GM19043 (cell line): ENCODE results near the gene KATNBL1.

Experiments used
- ATAC-seq: cut with Tn5 transposase; IDR thresholded peaks from one replicate; pipeline ENCODE4 v1.9.1; 2021; ENCODE audit warnings: low read depth; ENCODE audit not compliant: unreplicated experiment

KATNBL1 gene, protein sequence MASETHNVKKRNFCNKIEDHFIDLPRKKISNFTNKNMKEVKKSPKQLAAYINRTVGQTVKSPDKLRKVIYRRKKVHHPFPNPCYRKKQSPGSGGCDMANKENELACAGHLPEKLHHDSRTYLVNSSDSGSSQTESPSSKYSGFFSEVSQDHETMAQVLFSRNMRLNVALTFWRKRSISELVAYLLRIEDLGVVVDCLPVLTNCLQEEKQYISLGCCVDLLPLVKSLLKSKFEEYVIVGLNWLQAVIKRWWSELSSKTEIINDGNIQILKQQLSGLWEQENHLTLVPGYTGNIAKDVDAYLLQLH

DNA sequence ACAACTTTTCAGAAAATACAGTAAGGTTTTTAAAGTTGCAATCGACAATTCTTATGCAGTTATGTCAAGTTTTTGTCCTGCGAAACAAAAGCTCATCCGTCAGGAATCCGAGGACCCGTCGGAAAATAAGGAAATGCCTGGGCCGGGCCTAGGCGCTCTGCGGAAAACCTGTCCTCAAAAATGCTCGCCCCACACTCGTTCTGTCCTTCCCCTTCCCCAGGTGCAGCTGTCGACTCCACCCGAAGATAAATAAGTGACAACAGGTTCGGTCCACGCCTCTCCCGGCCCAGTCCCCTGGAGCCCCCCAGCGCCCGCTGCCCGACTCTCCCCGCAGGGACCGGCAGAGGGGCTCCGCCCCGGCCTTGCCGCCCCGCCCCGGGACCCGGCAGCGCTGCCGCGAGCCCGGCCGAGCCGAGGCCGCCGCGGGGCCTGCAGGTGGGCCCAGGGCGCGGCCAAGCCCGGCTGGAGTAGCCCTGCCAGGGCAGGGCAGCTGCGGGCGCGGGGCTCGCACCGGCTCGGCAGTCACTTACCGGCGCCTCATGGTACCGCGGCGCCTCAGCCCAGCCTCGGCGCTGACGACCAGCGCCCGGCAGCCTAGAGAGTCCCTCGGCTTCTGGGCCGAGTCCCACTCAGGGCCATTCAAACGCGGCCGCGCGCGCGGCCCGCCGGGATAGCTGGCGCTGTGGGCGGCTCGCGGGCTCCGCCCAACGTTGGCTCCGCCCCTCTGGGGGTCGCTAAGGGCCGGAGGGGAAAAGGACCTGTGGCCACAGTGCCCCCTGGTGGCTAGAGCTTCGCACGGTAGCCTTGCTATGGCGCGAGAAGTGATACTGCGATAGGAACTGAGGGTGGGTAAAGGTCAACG lies at the start of gene KATNBL1:
KATNBL1 (minus strand) TSS at position 676 of the 862 bp plus-strand sequence. CDS start 46,420 bp downstream, outside the sequence.
- ATAC-seq: peak; percentile 81

DNA sequence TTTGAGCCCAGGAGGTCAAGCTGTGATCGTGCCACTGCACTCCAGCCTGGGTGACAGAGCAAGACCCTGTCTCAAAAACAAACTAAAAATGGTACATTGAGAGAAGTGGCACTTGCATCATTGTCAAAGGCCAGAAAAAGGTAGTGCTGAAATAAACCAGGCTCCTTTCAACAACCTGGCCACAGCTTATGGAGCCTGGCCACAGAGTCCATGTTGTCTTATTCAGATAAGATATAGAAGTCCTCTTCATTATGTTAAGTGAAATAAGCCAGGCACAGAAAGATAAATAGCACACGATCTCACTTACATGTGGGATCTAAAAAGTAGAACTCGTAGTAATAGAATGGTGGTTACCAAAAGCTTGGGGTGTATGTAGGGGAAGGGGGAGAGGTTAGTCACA lies 49.7 kb upstream of the KATNBL1 start:
- no peak for ATAC-seq

DNA sequence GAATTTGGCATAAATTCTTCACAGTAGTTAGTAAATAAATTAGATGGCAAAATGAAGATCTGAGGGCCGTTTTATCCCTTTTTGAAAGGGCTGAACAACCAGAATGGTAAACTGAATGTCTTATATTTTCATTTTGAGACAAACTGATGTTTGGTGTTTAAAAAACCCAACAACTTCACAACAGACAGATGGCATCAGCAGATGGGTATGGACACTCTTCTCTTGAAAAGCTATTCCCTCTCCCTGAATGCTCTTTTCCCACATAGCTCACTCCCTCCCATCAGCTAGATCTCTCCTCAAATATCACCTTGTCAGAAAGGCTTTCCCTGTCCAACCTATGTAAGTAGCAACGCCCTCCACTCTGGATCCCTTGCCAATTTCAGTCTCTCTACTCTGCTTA lies 48.3 kb upstream of the KATNBL1 start:
- no peak for ATAC-seq

DNA sequence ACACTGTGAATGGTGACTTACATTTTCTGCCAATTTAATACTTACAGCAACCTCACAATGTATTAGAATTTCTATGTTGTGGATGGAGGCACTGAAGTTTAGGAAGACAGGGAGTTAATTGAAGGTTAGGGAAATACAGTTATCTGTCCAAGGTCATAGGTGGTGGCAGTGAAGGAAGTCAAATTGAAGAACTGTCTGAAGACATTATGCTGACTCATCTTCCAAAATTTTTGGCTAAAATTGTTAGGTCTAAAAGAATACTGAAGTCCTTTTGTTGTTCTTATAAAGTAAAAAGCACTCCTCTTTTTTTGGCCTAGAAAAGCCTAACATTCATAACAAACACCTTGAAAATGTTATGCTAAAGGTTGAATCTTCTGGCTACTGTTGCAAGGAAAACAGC lies 42.6 kb upstream of the KATNBL1 start:
- ATAC-seq: no peak

DNA sequence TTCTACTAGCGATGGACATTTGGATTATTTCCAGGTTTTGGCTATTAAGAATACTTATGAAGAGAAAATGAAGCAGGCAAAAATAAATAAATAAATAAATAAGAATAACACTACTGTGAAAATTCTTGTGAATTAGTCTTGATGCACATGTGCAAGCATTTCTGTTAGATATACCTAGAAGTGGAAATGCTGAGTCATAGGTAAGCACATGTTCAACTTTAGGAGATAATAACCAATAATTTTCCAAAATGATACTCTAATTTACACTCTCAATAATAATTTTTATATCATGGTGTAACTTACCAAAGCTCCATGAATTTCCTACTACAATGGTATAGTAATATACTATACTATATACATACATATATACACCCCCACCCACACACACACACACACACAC lies 38.3 kb upstream of the KATNBL1 start:
- ATAC-seq: no peak

DNA sequence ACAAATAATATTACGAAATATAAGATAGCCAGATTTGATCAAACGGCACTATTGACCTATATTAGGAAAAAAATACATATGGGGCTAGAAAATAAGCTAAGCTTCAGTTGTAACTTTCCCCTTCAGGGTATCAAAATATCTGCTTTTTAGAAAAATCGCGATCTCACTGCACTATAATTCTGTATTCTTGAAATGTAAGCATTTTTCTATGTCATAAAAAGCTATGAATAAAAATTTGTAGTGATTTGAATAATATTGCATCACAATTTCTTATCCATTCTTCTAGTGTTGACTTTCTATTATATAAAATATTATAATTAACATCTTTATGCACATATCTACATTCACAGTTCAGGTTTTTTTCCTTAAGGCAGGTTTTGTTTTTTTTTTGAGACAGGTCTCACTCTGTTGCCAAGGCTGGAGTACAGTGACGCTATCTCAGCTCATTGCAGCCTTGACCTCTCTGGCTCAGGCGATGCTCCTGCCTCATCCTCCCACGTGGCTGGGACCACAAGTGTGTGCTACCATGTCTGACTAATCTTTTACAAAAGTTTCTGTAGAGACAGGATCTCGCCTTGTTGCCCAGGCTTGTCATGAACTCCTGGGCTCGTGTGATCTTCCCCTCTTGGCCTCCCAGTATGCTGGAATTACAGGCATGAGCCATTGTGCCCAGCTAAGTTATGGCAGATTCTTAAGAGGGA lies 36.5 kb upstream of the KATNBL1 start:
- ATAC-seq: no peak

DNA sequence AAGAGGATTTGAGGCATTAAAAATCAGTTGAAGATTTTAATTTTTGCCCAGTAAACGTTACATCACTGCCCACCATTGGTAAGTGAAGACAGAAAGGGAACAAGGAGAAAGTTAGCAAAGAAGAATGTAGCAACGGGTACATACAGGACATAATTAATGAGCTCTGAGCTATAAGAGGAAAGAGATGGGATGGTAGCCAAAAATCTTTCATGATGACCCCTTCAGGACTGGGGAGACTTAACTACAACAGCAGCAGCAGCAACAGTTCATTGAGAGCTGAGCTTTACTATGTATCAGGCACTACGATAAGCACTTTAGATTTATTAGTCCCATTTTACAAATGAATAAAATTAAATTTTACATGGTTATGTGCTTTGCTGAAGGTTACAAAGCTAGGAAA lies 33.3 kb upstream of the KATNBL1 start:
- no peak for ATAC-seq

DNA sequence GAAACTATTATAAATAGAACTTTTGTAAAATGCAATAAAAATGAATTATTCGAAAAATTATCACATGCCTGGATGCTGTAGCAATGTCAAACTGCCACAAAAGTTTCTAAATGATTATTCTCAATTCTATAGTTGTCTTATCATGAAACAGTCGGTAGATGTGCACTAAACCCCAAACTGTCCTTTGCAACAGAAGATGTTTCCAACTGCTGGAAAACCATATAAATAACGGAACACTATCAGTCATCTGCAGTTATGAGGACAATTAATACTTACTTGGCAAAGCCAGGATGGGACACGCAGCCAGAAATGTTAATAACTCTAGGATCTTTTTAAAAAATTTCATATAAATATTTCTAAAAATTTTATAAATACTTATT lies 32.4 kb upstream of the KATNBL1 start:
- no peak for ATAC-seq

DNA sequence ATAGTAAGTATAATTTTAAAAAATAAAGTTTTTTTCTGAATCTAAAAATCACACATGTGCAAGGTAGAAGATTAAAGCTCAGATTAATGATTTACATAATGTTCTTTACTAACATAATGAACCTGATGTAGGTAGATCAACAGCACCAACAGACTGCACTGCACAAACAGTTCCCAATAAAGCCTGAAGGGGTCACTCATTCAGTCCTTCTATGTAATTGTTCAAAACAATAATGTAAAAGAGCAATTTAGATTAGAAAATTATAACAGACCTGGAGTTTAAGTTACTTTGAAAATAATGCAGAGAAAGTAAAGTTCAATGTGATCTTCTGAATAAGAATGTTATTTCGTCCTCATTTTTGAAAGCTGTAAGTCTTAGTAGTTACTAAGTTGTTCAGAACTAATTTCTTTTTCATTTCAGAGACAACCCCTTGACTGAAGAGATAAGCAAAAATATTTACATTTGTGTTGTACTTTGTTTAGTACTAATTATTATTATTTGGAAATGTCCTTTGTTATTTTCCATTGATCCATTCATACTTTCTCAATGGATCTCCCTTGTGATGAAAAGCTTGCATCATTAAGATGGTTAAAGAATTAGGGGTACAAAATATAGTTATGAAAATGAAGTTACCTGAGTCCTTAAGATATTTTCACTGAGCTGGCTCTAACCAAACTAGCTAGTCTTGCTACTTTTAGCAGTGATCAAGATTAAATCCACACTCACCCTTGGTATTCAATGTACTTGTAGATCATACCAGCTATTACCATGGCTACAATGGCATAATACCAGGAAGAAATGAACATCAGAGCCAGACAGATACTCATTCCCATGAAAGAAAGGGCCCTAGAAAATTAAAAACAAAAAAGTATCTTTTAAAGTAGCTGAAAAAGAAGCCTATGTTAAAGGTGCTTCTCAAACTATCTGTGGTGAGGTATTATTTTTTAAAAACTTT lies 31.8 kb upstream of the KATNBL1 start:
- peak; percentile 72 for ATAC-seq

DNA sequence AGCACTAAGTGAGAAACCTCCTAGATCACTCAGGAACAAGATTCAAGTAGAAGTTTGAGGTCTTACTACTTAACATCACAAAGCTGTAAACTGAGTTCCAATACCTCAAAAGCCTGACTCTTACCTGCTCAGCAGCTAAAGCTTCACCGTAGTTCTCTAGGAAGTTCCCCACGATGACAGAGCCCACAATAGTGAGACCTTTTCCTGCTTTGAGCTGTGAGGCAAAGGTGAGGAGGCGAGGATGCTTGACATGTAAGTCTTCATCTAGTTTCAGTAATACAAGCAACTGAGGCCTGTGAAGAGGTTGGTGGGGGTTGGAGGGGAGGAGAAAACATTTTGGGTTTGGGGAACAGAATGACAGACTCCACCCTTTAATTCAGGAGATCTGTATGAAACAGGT lies 30.6 kb upstream of the KATNBL1 start:
- no peak for ATAC-seq

DNA sequence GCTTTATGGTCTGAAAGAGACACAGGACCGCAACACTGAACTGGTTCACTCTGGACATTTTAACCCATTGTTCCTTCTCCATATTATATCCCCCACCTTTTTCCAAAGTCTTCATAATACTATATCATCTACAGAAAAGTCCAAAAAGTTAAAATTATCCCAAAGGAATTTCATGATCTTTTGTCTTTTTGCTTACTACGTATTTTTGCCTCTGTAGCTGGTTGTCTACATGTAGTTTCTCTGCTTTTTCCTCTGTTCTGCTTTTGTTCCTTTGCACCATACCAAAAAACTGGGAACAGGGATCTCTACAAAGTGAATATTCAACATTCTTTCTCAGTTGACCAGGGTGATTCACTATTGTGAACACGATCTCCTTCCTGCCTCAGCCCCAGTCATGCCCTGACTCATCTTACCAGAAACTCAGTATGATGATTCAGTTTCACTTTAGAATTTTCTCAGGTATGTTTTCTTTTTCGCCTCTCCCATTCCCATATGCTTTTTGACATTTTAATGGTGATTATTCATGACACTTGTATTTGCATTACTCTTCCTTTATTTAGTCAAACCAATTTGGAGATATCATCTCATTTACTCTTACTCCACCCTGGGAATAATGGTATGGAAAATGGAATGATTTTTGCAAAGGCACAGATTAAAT lies 29.4 kb upstream of the KATNBL1 start:
- no peak for ATAC-seq

DNA sequence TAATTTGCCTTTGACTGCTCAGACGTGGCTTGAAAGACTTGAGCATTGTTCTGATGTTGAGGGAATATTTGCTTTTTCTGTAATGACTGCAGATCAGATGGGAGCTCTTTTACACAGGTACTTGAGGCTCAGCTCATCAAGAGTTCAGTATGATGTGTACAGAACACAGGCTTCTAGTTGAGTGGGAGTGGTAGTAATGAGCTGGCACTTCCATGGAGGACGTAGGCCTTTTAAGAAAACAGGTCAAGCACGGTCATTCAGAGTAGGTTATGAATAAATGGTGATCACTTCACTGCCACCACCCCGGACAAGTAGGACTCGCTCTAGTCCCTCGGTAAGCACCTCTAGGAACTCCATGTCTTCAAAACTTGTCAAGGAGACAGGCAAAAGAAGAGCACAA lies 23.7 kb upstream of the KATNBL1 start:
- no peak for ATAC-seq

DNA sequence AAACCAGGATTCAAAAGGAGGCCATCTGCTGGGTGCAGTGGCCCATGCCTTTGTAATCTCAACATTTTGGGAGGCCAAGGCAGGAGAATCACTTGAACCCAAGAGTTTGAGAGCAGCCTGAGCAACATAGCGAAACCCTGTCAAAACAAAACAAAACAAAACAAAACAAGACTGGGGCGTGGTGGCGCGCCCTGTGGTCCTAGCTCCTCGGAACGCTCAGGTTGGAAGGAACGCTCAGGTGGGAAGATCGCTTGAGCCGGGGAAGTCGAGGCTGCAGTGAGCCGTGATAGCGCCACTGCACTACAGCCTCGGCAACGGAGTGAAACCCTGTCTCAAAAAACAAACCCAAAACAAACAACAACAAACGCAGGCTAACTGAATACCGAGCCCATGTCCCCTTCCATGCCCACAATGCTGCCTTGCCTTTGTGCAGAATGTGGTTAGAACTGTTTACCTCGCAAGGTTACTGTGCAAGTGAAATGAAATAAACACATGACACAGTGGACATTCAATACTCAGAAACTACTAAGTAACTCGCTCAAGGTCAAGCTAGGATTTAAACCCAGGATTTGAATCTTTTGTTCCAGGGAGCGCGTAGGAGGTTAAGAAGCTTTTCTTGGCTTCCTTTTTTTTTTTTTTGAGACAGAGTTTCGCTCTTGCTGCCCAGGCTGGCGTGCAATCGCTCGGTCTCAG lies 14.2 kb upstream of the KATNBL1 start:
- no peak for ATAC-seq

DNA sequence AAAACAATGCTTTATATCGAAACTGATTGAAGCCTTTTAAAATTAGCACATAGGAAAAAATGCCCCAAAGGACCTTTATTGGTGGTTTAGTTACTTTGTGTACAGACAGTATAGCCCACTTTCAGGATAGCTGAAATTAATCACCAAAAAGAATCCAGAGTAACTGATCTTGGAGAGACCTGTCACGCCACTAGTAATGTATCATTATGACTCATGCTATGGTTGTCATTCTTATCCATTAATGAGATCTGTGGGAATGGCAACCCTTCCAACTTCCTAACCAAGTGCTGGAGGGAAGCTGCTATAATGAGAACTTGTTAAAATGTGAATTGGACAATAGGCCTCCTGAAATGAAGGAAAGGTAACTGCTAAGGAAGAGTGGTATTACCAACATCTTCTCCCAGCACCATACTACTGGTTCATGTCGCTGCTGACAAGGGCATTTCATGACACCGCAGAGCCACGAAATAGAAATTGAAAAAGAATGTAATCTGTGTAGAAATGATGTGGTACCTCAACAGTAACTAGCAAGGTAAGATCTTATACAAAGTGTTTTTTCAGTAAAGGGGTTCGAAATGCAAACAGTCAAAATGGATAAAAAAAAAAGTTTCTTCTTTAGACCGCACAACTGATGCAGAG lies 7.8 kb upstream of the KATNBL1 start:
- no peak for ATAC-seq

DNA sequence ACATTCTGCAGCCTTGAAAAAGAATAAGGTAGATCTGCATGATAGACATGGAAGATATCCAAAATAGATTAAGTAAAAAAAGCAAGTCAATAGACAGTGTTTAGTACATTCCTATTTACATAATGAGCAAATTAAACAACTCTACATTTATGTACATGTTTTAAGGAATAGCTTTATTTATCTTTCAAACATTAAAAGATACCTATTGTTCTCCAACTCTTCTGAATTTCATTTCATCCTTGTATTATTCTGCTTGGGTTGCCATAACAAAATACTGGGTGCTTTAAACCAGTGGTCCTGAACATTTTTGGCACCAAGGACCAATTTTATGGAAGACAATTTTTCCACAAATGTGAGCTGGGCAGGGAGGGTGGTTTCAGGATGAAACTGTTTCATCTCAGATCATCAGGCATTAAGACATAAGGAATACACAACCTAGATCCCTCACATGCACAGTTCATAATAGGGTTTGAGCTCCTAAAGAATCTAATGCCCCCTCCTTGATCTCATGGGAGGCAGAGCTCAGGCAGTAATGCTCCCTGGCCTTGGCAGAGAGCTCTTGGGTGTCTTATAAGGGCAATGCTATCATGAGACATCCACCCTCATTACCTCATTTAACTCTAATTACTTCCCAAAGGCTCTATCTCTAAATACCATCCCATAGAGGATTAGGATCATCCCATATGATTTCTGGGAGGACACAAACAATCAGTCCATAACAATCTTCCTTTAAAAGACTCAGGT lies 6.8 kb upstream of the KATNBL1 start:
- no peak for ATAC-seq

DNA sequence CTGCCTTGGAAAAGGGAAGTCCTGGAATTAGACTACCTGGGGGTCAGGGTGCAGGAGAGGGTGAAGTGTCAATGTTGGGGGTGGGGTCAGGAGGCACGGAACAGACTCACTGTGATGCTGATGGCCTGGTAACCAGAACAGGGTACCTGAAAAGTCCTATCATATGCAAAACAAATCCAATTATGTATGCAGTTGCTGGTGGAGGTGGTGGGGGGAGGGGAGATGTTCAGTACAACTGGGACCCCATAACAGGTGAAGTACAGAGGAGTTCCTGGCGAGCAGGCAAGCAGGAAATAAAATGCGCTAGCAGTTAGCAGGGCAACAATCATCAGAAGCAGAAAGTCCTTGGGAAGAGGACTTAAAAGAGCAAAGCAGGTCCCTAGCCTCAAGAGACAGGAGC lies 4.2 kb upstream of the KATNBL1 start:
- ATAC-seq: no peak

DNA sequence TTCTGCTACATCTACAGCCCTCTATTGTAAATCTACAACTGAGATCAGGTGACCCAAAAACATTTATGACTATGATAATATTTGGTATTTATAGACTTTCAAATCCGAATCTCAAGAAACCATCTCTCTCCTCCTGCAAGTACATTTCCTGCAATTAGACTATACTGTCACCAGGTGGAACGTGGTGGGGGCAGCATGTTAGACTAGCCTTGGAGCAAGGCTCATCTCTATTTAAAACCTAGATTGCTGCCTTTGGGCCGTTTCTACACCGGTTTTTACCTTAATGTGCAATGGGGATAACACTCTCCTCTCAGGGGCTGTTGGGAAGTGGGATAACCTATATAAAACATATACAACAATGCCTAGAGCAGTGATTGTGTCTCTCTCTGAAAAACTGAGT lies 3.8 kb upstream of the KATNBL1 start:
- ATAC-seq: no peak

DNA sequence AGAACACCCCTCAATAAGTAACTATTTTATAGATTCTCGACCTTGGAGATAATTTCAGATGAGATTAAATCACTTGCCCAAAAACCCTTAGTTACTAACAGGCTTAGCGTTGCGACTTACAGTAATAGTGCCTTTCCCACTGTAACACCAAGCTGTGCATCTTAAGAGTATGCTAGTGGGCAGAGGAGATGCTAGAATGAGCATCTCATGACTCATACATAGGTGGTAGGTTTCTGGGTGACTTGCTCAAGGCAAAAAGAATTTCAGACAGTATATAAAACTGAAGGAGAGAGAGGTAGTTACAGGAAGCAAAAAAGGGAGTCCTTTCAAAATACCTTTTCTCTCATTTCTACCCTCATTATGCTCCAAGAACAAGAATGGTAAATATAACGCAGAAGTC lies 3.9 kb downstream of the KATNBL1 start:
- ATAC-seq: no peak
